ENCODE measurements around the gene FRMD1. TPM values are rescaled to one million over a fixed set of nuclear protein-coding genes. Genes with fewer than 3 reads are reported as not detected.

Gene FRMD1
- polyA plus RNA-seq, 1 experiment, result not detected

- Histone ChIP-seq H3K4me3 (ENCODE audit: low read depth, low read length) (no peak overlapping the region), H3K9me3 (ENCODE audit: control insufficient read depth, insufficient read depth, low read length) (peaks cover 4% of the 10 kb centered on the region; the same call in 1 of the 2 replicates), H3K27ac (ENCODE audit: low read depth, low read length) (no peak overlapping the region), H3K27me3 (ENCODE audit: control insufficient read depth, insufficient read depth, low read length) (peaks cover 9% of the 10 kb centered on the region)
- TF ChIP-seq, protein P1, sequence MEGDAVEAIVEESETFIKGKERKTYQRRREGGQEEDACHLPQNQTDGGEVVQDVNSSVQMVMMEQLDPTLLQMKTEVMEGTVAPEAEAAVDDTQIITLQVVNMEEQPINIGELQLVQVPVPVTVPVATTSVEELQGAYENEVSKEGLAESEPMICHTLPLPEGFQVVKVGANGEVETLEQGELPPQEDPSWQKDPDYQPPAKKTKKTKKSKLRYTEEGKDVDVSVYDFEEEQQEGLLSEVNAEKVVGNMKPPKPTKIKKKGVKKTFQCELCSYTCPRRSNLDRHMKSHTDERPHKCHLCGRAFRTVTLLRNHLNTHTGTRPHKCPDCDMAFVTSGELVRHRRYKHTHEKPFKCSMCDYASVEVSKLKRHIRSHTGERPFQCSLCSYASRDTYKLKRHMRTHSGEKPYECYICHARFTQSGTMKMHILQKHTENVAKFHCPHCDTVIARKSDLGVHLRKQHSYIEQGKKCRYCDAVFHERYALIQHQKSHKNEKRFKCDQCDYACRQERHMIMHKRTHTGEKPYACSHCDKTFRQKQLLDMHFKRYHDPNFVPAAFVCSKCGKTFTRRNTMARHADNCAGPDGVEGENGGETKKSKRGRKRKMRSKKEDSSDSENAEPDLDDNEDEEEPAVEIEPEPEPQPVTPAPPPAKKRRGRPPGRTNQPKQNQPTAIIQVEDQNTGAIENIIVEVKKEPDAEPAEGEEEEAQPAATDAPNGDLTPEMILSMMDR (IDR thresholded peaks at IDR 0.05; ENCODE audit: low read depth, low read length), result no peak
- CTCF ChIA-PET, result interaction anchor here (0.7 kb wide), 1 partner anchor 47 kb away, joined by 3 read pairs; no protein-coding TSS in a partner anchor
- DNase-seq (ENCODE audit: low read depth, low spot score), result no peak
- POLR2A ChIA-PET, result no interaction called here
These were observed 28.4 kb upstream of the FRMD1 start for GRCh38 chr6:168107191-168107983.

GRCh38 chr6:168106633-168107005, 27.6 kb upstream of the FRMD1 start:
- ChIA-PET POLR2A (no interaction called here), CTCF (interaction anchor here (0.7 kb wide), 1 partner anchor 46 kb away, joined by 3 read pairs; no protein-coding TSS in a partner anchor)
- H3K4me3 ChIP-seq (ENCODE audit: low read depth, low read length), result no peak overlapping the region
- TF ChIP-seq, protein P1 (IDR thresholded peaks at IDR 0.05; ENCODE audit: low read depth, low read length), result no peak
- peaks cover 8% of the 10 kb centered on the region; the same call in 1 of the 2 replicates for H3K9me3 ChIP-seq (ENCODE audit: control insufficient read depth, insufficient read depth, low read length)
- H3K27ac ChIP-seq (ENCODE audit: low read depth, low read length), result no peak overlapping the region
- peaks cover 9% of the 10 kb centered on the region for H3K27me3 ChIP-seq (ENCODE audit: control insufficient read depth, insufficient read depth, low read length)
- no peak for DNase-seq (ENCODE audit: low read depth, low spot score)

DNA sequence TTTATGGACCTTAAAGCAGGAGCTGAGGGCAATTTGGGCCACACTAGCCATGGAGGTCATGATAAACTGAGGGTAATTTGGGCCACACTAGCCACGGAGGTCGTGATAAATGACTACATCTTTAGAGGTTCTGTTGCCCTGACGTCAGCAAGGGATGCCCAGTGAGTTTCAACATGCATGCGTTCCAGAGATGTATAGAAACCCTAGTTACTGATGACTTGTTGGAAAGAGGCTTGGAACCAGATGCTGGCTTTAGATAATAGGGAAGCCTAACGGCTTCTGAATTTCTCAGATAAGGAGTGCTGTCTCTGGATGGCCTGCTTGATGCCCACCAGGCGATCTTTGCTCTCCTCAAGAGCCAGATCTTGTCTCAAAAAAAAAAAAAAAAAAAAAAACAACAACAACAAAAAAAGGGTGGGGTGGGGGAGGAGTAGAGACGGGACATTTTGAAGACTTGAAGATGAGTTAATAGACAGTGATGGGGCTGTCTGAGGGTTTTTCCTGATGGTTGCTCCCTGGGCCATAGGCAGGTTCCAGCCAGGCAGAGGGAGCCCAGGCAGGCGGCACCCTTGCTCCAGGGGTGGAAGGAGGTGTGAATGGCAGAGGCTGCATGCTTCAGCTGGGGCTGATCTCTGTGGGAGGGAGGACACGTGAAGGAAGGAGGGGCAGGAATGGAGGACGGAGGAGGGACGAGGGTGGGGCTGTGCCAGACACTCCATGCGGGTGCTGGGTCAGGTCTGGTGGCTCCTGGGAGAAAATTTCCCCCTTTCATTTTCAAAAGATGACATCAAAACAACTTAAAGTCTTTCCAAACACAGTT, 27.0 kb upstream of the FRMD1 start:
- peaks cover 8% of the 10 kb centered on the region; the same call in 1 of the 2 replicates for H3K9me3 ChIP-seq (ENCODE audit: control insufficient read depth, insufficient read depth, low read length)
- no peak for DNase-seq (ENCODE audit: low read depth, low spot score)
- TF ChIP-seq, protein P1 (IDR thresholded peaks at IDR 0.05; ENCODE audit: low read depth, low read length), result no peak
- ChIA-PET POLR2A (no interaction called here), CTCF (no interaction called here)
- no peak overlapping the region for H3K27ac ChIP-seq (ENCODE audit: low read depth, low read length)
- H3K27me3 ChIP-seq (ENCODE audit: control insufficient read depth, insufficient read depth, low read length), result peaks cover 9% of the 10 kb centered on the region
- no peak overlapping the region for H3K4me3 ChIP-seq (ENCODE audit: low read depth, low read length)

GRCh38 chr6:168104636-168105035, 25.6 kb upstream of the FRMD1 start:
- H3K27me3 ChIP-seq (ENCODE audit: control insufficient read depth, insufficient read depth, low read length), result peaks cover 18% of the 10 kb centered on the region
- ChIA-PET POLR2A (no interaction called here), CTCF (no interaction called here)
- DNase-seq (ENCODE audit: low read depth, low spot score), result no peak
- no peak overlapping the region for H3K4me3 ChIP-seq (ENCODE audit: low read depth, low read length)
- H3K27ac ChIP-seq (ENCODE audit: low read depth, low read length), result no peak overlapping the region
- TF ChIP-seq, protein P1 (IDR thresholded peaks at IDR 0.05; ENCODE audit: low read depth, low read length), result no peak
- H3K9me3 ChIP-seq (ENCODE audit: control insufficient read depth, insufficient read depth, low read length), result peaks cover 8% of the 10 kb centered on the region; the same call in 1 of the 2 replicates

All from AG04450 (cell line).